Uterus (tissue), 4 donors: ENCODE results near the gene NAV2. TPM values are rescaled to one million over a fixed set of nuclear protein-coding genes. Genes with fewer than 3 reads are reported as not detected.

Experiments used
- DNase-seq, 2 donors: peaks; one replicate each; pipeline ENCODE4 v3.0.0-alpha.2; 2019 to 2020
- H3K27ac ChIP-seq, 2 donors: fragments of 200-600 bp; sonication (generic); 1 replicate in 1 of 2; 2 replicates in 1 of 2; pipeline ENCODE4 v1.5.1; 2016 to 2018
- H3K27me3 ChIP-seq, 2 donors: fragments of 200-600 bp; sonication (generic); one replicate each; pipeline ENCODE4 v1.5.1; 2018 to 2019; ENCODE audit warnings: control low read depth in 1 of 2
- H3K36me3 ChIP-seq, 2 donors: fragments of 200-600 bp; sonication (generic); one replicate each; pipeline ENCODE4 v1.5.1; 2019; ENCODE audit warnings: control low read depth in 1 of 2
- H3K4me1 ChIP-seq, 2 donors: fragments of 200-600 bp; sonication (generic); one replicate each; pipeline ENCODE4 v1.5.1; 2018 to 2019; ENCODE audit warnings: control low read depth in 1 of 2
- H3K4me3 ChIP-seq, 2 donors: fragments of 200-600 bp; sonication (generic); 1 replicate in 1 of 2; 2 replicates in 1 of 2; pipeline ENCODE4 v1.5.1; 2018 to 2019; ENCODE audit warnings: mild to moderate bottlenecking in 1 of 2
- H3K9me3 ChIP-seq, 2 donors: fragments of 200-600 bp; sonication (generic); one replicate each; pipeline ENCODE4 v1.5.1; 2019; ENCODE audit warnings: control low read depth in 1 of 2
- CTCF ChIP-seq, 4 experiments: fragments of 200-600 bp in 2 of 4; fragments of 450-650 bp in 2 of 4; sonication (generic) in 2 of 4; IDR thresholded peaks; one replicate each; pipeline ENCODE4 v1.5.1; 2016 to 2019; ENCODE audit warnings: antibody characterized with exemption in 4 of 4, mild to moderate bottlenecking in 2 of 4, moderate library complexity in 1 of 4
- POLR2A ChIP-seq, 2 donors: fragments of 450-650 bp; IDR thresholded peaks; one replicate each; pipeline ENCODE4 v1.6.1; 2016; ENCODE audit warnings: antibody characterized with exemption in 2 of 2, mild to moderate bottlenecking in 1 of 2, moderate library complexity in 1 of 2
- intact Hi-C: fragments of 100-400 bp; cut with DNase I; formaldehyde crosslinking; loops from one replicate; pipeline ENCODE4 v1.15.1; 2023; ENCODE audit warnings: low total_unique reads
- total RNA-seq, 4 donors: library from RNA; depleted of rRNA in 3 of 4; stranded (reverse); fragments of >200 nt in 3 of 4; gene quantifications; one replicate each; pipeline versions ENCODE4 v1.1.0 to v1.2.4, GENCODE V29; 2014 to 2023
- donor health status: DM: yes; HTN: yes; CAD: no.

Gene NAV2
- total RNA-seq, 4 donors from 2014 or later, result 2.6 to 31.6 (median 5.7) TPM

- no peaks in the 10 kb centered on the region for H3K4me1 ChIP-seq
- intact Hi-C loops, result no loop called here
- TF ChIP-seq CTCF (IDR thresholded peaks at IDR 0.05) (no peak), POLR2A (IDR thresholded peaks at IDR 0.05) (no peak)
- no peak overlapping the region for H3K27ac ChIP-seq
- no peak for DNase-seq
- no peak overlapping the region for H3K4me3 ChIP-seq
- H3K9me3 ChIP-seq, result no peaks in the 10 kb centered on the region
- no peaks in the 10 kb centered on the region for H3K27me3 ChIP-seq
- H3K36me3 ChIP-seq, result no peaks in the 10 kb centered on the region
Observed at GRCh38 chr11:19781351-19781750, 68.7 kb downstream of the NAV2 start.

- Histone ChIP-seq H3K9me3 (no peaks in the 10 kb centered on the region), H3K4me1 (peaks cover 0 to 1% of the 10 kb centered on the region in 2 donors), H3K4me3 (no peak overlapping the region), H3K36me3 (no peaks in the 10 kb centered on the region), H3K27ac (no peak overlapping the region), H3K27me3 (no peaks in the 10 kb centered on the region)
- no peak for TF ChIP-seq POLR2A (IDR thresholded peaks at IDR 0.05)
- no peak for DNase-seq
- intact Hi-C loops, result no loop called here
Observed at GRCh38 chr11:19785265-19785664, 72.6 kb downstream of the NAV2 start.

- Histone ChIP-seq H3K4me1 (peaks cover 0 to 6% of the 10 kb centered on the region in 2 donors), H3K4me3 (no peak overlapping the region), H3K27ac (no peak overlapping the region), H3K36me3 (no peaks in the 10 kb centered on the region), H3K27me3 (no peaks in the 10 kb centered on the region), H3K9me3 (no peaks in the 10 kb centered on the region)
- TF ChIP-seq POLR2A (IDR thresholded peaks at IDR 0.05), result no peak
- no peak for TF ChIP-seq CTCF (IDR thresholded peaks at IDR 0.05)
- no peak for DNase-seq
- intact Hi-C loops, result no loop called here
Observed at GRCh38 chr11:19786644-19787043, 74.0 kb downstream of the NAV2 start.

- TF ChIP-seq POLR2A (IDR thresholded peaks at IDR 0.05) (no peak), CTCF (IDR thresholded peaks at IDR 0.05) (no peak)
- DNase-seq, result no peak
- intact Hi-C loops, result no loop called here
- Histone ChIP-seq H3K36me3 (no peaks in the 10 kb centered on the region), H3K4me3 (no peak overlapping the region), H3K9me3 (no peaks in the 10 kb centered on the region), H3K27ac (no peak overlapping the region), H3K27me3 (no peaks in the 10 kb centered on the region), H3K4me1 (peaks cover 0 to 6% of the 10 kb centered on the region in 2 donors)
Observed at GRCh38 chr11:19788435-19788834, 75.8 kb downstream of the NAV2 start.

DNA sequence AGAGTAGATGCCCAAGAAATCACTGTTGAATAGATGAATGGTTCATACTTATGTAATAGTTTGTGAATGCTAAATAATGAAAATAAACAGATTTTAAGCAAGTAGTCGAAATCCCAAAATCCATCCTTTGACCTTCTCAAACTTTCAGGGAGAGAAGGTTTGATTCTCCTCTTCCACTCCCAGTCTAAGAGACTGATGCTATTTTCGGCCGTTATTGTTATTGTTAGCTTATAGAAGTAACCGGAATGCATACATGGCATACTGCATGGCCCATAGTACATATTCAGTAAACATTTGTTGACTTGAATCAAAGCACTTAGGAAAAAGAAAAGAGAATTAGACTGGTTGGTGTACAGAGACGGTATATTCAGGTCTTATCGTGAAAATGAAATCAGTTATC, 76.6 kb downstream of the NAV2 start:
- Histone ChIP-seq H3K27me3 (no peaks in the 10 kb centered on the region), H3K27ac (no peak overlapping the region), H3K36me3 (no peaks in the 10 kb centered on the region), H3K4me1 (peaks cover 0 to 6% of the 10 kb centered on the region in 2 donors), H3K9me3 (no peaks in the 10 kb centered on the region), H3K4me3 (no peak overlapping the region)
- DNase-seq, result no peak
- no peak for TF ChIP-seq POLR2A (IDR thresholded peaks at IDR 0.05)
- TF ChIP-seq CTCF (IDR thresholded peaks at IDR 0.05), result no peak
- intact Hi-C loops, result no loop called here
